PC-3 (cell line): ENCODE data around the gene NCOR2. TPM values are rescaled to one million over a fixed set of nuclear protein-coding genes. Genes with fewer than 3 reads are reported as not detected.

Experiments used
- ATAC-seq: fragments of 200-7000 bp; cut with Tn5 transposase; 2 replicates; pipeline ENCODE4 v1.9.1; 2020; ENCODE audit warnings: mild to moderate bottlenecking, moderate library complexity
- BruUV-seq: library from RNA; stranded (reverse); fragments of 400-500 nt; replicated peaks from 2 replicates; lab custom pipeline; 2021; lab: Mats Ljungman, UMichigan
- CTCF ChIA-PET: fragments of 300-600 bp; sonication (Branson Sonifier 250); formaldehyde crosslinking; loops from one replicate; lab custom pipeline; 2022; ENCODE audit warnings: antibody characterized with exemption; lab: Charles Lee
- POLR2A ChIA-PET: fragments of 300-600 bp; sonication (Branson Sonifier 250); formaldehyde crosslinking; loops from one replicate; lab custom pipeline; 2022; ENCODE audit warnings: antibody characterized with exemption; ENCODE audit not compliant: unreplicated experiment; lab: Charles Lee
- DNase-seq: peaks from one replicate; pipeline ENCODE4 v3.0.0-alpha.2; 2015
- H2AFZ ChIP-seq: fragments of 300-600 bp; sonication (generic); 2 replicates; pipeline ENCODE4 v1.6.0; 2016; ENCODE audit warnings: antibody characterized with exemption, low read length
- H3F3A ChIP-seq: fragments of 300-600 bp; sonication (generic); one replicate; pipeline ENCODE4 v1.6.0; 2017; ENCODE audit warnings: antibody characterized with exemption, low read length, control low read depth, mild to moderate bottlenecking; ENCODE audit not compliant: unreplicated experiment
- H3K27ac ChIP-seq: fragments of 300-600 bp; sonication (generic); 2 replicates; pipeline ENCODE4 v1.5.1; 2016; ENCODE audit warnings: mild to moderate bottlenecking, low read length
- H3K27me3 ChIP-seq: fragments of 300-600 bp; sonication (generic); 2 replicates; pipeline ENCODE4 v1.6.1; 2016; ENCODE audit warnings: low read length, mixed read lengths
- H3K36me3 ChIP-seq: fragments of 300-600 bp; sonication (generic); 2 replicates; pipeline ENCODE4 v1.6.1; 2016; ENCODE audit warnings: low read depth, mixed run types, low read length, mixed read lengths
- H3K4me1 ChIP-seq: fragments of 300-600 bp; sonication (generic); 2 replicates; pipeline ENCODE4 v1.5.1; 2016; ENCODE audit warnings: low read length; ENCODE audit not compliant: insufficient read depth
- H3K4me2 ChIP-seq: fragments of 300-600 bp; sonication (generic); 2 replicates; pipeline ENCODE4 v1.6.0; 2016; ENCODE audit warnings: low read length
- H3K4me3 ChIP-seq: fragments of 300-600 bp; sonication (generic); 2 replicates; pipeline ENCODE4 v1.5.1; 2016; ENCODE audit warnings: mild to moderate bottlenecking, low read length, mixed read lengths
- H3K79me2 ChIP-seq: fragments of 300-600 bp; sonication (generic); 2 replicates; pipeline ENCODE4 v1.6.1; 2017; ENCODE audit warnings: low read length, mixed read lengths
- H3K9ac ChIP-seq: fragments of 300-600 bp; sonication (generic); 2 replicates; pipeline ENCODE4 v1.6.0; 2016; ENCODE audit warnings: mild to moderate bottlenecking, low read length
- H3K9me2 ChIP-seq: fragments of 300-600 bp; sonication (generic); replicated peaks from 2 replicates; pipeline ENCODE4 v1.6.1; 2016; ENCODE audit warnings: mixed run types, low read length, mixed read lengths
- H3K9me3 ChIP-seq: fragments of 300-600 bp; sonication (generic); 2 replicates; pipeline ENCODE4 v1.6.1; 2016; ENCODE audit warnings: low read length, mixed read lengths
- H4K20me1 ChIP-seq: fragments of 300-600 bp; sonication (generic); 2 replicates; pipeline ENCODE4 v1.6.1; 2016; ENCODE audit warnings: low read length, mixed read lengths
- EZH2 ChIP-seq: fragments of 300-600 bp; sonication (generic); IDR thresholded peaks from one replicate; pipeline ENCODE4 v1.6.1; 2017; ENCODE audit warnings: antibody characterized with exemption, mild to moderate bottlenecking, low read length; ENCODE audit not compliant: unreplicated experiment
- EZH2phosphoT487 ChIP-seq: fragments of 300-600 bp; sonication (generic); IDR thresholded peaks from 2 replicates; pipeline ENCODE4 v1.6.1; 2018; ENCODE audit warnings: mild to moderate bottlenecking, antibody characterized with exemption, low read length, borderline replicate concordance
- intact Hi-C: fragments of 100-400 bp; cut with micrococcal nuclease; formaldehyde crosslinking; loops from 2 replicates; pipeline ENCODE4 v1.9.0; 2023
- total RNA-seq: library from RNA; depleted of rRNA; stranded (reverse); fragments of >200 nt; gene quantifications from 2 replicates; pipeline ENCODE4 v1.2.3, GENCODE V29; 2014
- TF ChIP-seq, protein P1 (sequence below): fragments of 300-600 bp; sonication (generic); conservative IDR thresholded peaks from 2 replicates; pipeline ENCODE4 v1.5.1; 2017; ENCODE audit warnings: antibody characterized with exemption, low read depth, mild to moderate bottlenecking, low read length

NCOR2 gene
- total RNA-seq, 1 experiment from 2014 or later: 117 TPM

DNA sequence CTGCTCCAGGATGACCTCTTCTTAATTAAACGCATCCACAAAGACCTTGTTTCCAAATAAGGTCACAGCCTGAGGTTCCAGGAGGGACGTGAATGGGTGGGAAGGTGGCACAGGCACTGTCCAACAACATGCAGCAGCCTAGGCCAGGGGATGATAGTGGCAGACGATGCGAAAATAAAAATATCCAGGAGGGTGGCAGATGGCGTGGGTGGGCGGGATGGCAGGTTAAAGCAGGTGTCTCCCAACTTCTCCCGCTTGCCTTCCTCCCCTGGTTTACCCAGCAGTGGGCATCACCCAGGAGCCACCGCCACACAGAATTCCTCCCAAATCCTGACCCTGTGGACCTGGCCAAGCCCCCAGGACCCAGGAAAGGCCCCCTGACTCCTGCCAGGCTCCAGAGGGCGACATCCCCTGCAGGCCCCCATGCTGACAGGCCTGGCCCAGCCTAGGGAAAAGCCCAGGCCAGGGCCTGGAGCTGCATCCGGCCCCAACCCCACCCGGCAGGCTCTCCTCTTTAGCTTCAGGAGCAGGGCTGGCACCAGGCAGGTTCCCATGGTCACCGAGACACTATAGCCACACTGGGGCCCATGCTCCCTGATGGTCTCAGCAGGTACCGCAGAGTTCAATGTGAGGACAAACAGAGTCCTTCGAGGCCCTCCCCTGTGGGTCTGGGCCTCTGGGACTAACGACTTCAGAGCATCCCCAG lies 9.7 kb downstream of the NCOR2 start:
- Histone ChIP-seq H3K27me3 (no peaks in the 10 kb centered on the region), H3K9ac (no peak overlapping the region), H3K9me3 (no peaks in the 10 kb centered on the region), H3K36me3 (no peaks in the 10 kb centered on the region), H3K79me2 (peaks cover 98% of the 10 kb centered on the region), H3K27ac (no peak overlapping the region), H3K9me2 (no peaks in the 10 kb centered on the region), H3K4me3 (no peak overlapping the region), H3K4me2 (no peak overlapping the region), H4K20me1 (peaks cover 53% of the 10 kb centered on the region), H3F3A (no peaks in the 10 kb centered on the region), H2AFZ (no peak overlapping the region), H3K4me1 (no peaks in the 10 kb centered on the region)
- ChIA-PET POLR2A (no interaction called here), CTCF (no interaction called here)
- BruUV-seq: no TSS peak
- TF ChIP-seq EZH2phosphoT487: no peak
- TF ChIP-seq, protein P1, sequence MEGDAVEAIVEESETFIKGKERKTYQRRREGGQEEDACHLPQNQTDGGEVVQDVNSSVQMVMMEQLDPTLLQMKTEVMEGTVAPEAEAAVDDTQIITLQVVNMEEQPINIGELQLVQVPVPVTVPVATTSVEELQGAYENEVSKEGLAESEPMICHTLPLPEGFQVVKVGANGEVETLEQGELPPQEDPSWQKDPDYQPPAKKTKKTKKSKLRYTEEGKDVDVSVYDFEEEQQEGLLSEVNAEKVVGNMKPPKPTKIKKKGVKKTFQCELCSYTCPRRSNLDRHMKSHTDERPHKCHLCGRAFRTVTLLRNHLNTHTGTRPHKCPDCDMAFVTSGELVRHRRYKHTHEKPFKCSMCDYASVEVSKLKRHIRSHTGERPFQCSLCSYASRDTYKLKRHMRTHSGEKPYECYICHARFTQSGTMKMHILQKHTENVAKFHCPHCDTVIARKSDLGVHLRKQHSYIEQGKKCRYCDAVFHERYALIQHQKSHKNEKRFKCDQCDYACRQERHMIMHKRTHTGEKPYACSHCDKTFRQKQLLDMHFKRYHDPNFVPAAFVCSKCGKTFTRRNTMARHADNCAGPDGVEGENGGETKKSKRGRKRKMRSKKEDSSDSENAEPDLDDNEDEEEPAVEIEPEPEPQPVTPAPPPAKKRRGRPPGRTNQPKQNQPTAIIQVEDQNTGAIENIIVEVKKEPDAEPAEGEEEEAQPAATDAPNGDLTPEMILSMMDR: no peak
- TF ChIP-seq EZH2: no peak
- intact Hi-C loops: no loop called here
- DNase-seq: no peak
- ATAC-seq: no peak

DNA sequence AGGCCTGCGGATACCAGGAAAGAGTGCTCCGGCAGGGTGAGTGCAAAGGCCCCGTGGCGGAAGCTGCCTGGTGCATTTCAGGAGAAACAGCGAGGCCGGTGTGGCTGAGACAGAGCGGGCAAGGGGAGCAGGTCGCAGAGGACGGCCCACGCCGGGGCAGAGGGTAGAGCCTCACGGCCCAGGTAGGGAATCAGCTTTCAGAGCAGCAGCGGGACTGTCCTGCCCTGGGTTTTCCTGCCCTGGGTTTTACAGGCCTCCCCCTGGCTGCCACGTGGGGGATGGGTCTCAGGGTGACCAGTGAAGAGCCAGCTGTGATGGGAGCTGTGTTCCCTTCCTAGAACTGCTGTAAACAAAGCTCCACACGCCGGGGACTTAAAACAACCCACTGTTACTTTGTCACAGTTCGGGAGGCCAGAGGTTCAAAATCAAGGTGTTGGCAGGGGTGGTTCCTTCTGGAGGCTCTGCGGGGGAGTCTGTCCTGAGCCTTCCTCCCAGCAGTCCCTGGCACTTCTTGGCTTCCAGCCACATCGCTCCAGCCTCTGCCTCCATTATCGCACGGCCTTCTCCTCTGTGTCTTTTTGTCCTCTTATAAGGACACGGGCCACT lies 10.4 kb downstream of the NCOR2 start:
- CTCF ChIA-PET: no interaction called here
- BruUV-seq: no TSS peak
- ATAC-seq (no peak), DNase-seq (no peak)
- H3K27ac ChIP-seq: no peak overlapping the region
- 0 out of 2 replicates have a peak, but pooled peaks cover 3% of the 10 kb centered on the region for H3K4me1 ChIP-seq
- no peak overlapping the region for H3K4me3 ChIP-seq
- no peaks in the 10 kb centered on the region for H3K27me3 ChIP-seq
- no peaks in the 10 kb centered on the region for H3K36me3 ChIP-seq
- intact Hi-C loops: no loop called here
- no peak overlapping the region for H3K9ac ChIP-seq
- no peak overlapping the region for H3K4me2 ChIP-seq
- POLR2A ChIA-PET: no interaction called here
- H3F3A ChIP-seq: no peaks in the 10 kb centered on the region
- TF ChIP-seq, protein P1: no peak
- H3K9me3 ChIP-seq: no peaks in the 10 kb centered on the region
- H4K20me1 ChIP-seq: peaks cover 49% of the 10 kb centered on the region
- peaks cover 98% of the 10 kb centered on the region for H3K79me2 ChIP-seq
- no peak overlapping the region for H2AFZ ChIP-seq
- H3K9me2 ChIP-seq: no peaks in the 10 kb centered on the region

DNA sequence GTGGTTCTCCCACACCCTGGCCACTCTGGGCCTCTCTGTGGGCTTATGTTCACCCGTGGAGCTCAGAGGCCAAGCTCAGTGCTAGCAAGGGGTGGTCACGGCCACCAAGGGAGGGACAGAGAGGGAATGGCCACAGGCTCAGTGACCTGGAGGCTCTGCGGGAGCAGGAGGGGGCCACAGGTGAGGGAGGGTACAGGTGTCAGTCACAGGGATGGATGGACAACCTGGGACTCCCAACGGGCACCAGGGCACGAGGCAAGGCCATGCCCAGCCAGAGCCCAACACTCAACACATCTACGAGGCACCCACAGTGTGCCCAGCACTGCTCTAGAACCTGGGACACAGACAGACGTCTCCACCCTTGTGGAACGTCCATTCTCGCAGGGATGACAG lies 11.3 kb downstream of the NCOR2 start:
- Histone ChIP-seq H3K36me3 (no peaks in the 10 kb centered on the region), H4K20me1 (peaks cover 40% of the 10 kb centered on the region), H3K27me3 (no peaks in the 10 kb centered on the region), H3K4me2 (no peak overlapping the region), H2AFZ (no peak overlapping the region), H3K79me2 (peaks cover 98% of the 10 kb centered on the region), H3K9ac (no peak overlapping the region), H3K27ac (no peak overlapping the region), H3K4me3 (no peak overlapping the region), H3F3A (no peaks in the 10 kb centered on the region), H3K9me2 (no peaks in the 10 kb centered on the region), H3K4me1 (peaks cover 13% of the 10 kb centered on the region), H3K9me3 (no peaks in the 10 kb centered on the region)
- TF ChIP-seq EZH2phosphoT487 (no peak), EZH2 (no peak)
- TF ChIP-seq, protein P1: no peak
- CTCF ChIA-PET: no interaction called here
- POLR2A ChIA-PET: no interaction called here
- intact Hi-C loops: no loop called here
- DNase-seq (no peak), ATAC-seq (no peak)
- BruUV-seq: no TSS peak
